Measurements from ENCODE around the gene OTOF. TPM values are rescaled to one million over a fixed set of nuclear protein-coding genes. Genes with fewer than 3 reads are reported as not detected.

OTOF gene
- total and polyA plus RNA-seq, 2 experiments from 2014 or later, result 0.10 to 0.33 TPM

- 88% methylated on average over 7 of the region's 7 CpGs for WGBS (ENCODE audit: low lambda C conversion rate, missing lambda C conversion rate)
- no peak overlapping the region for H3K4me3 ChIP-seq
- H3K4me1 ChIP-seq (ENCODE audit: insufficient read depth), result no peaks in the 10 kb centered on the region
- DNase-seq (ENCODE audit: low spot score), result no peak
- no peaks in the 10 kb centered on the region for H4K20me1 ChIP-seq (ENCODE audit: insufficient read depth, poor library complexity, severe bottlenecking)
- no peaks in the 10 kb centered on the region for H3K79me2 ChIP-seq
- H2AFZ ChIP-seq, result no peak overlapping the region
- peaks cover 6% of the 10 kb centered on the region for H3K27me3 ChIP-seq
- H3K27ac ChIP-seq, result no peak overlapping the region
- H3K9me2 ChIP-seq (replicated peaks; ENCODE audit: insufficient read depth), result no peaks in the 10 kb centered on the region
- no peak for TF ChIP-seq CTCF (IDR thresholded peaks at IDR 0.05; ENCODE audit: poor library complexity)
- no peak for TF ChIP-seq EZH2phosphoT487 (IDR thresholded peaks at IDR 0.05; ENCODE audit: low read depth, severe bottlenecking, unreplicated experiment)
- no peak for TF ChIP-seq EZH2 (IDR thresholded peaks at IDR 0.05; ENCODE audit: borderline replicate concordance)
- no peaks in the 10 kb centered on the region for H3K9me3 ChIP-seq (ENCODE audit: low read depth)
- H3K36me3 ChIP-seq (replicated peaks; ENCODE audit: insufficient read depth, low read depth), result no peaks in the 10 kb centered on the region
- no peak overlapping the region for H3K4me2 ChIP-seq
Observed at GRCh38 chr2:26522751-26523171, 44.8 kb upstream of the OTOF start.

DNA sequence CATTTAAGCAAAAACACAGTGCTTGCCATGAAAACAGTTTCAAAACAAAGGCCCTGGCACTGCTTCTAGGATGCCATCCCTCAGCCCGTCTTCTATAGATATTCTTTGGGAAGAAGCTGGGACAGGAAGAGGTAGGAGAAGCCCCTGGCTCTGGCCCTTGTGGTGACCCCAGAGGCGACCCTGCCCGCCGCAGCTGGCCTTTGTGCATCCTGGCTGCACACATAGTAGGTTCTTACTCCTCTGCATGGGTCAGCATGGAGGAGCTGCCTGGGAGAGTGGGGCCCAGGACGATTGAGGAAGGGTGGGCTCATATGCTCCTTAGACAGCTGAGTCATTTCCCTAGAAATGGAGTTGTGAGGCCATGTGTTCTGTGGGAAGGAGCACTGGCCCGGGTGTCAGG lies 44.4 kb upstream of the OTOF start:
- Histone ChIP-seq H3K4me3 (no peak overlapping the region), H3K79me2 (no peaks in the 10 kb centered on the region), H3K4me1 (ENCODE audit: insufficient read depth) (no peaks in the 10 kb centered on the region), H3K4me2 (no peak overlapping the region), H4K20me1 (ENCODE audit: insufficient read depth, poor library complexity, severe bottlenecking) (no peaks in the 10 kb centered on the region), H3K9me3 (ENCODE audit: low read depth) (no peaks in the 10 kb centered on the region), H3K36me3 (replicated peaks; ENCODE audit: insufficient read depth, low read depth) (no peaks in the 10 kb centered on the region), H3K27me3 (peaks cover 6% of the 10 kb centered on the region), H3K9me2 (replicated peaks; ENCODE audit: insufficient read depth) (no peaks in the 10 kb centered on the region), H3K27ac (no peak overlapping the region), H2AFZ (no peak overlapping the region)
- no peak for TF ChIP-seq EZH2phosphoT487 (IDR thresholded peaks at IDR 0.05; ENCODE audit: low read depth, severe bottlenecking, unreplicated experiment)
- TF ChIP-seq CTCF (IDR thresholded peaks at IDR 0.05; ENCODE audit: poor library complexity), result no peak
- no peak for TF ChIP-seq EZH2 (IDR thresholded peaks at IDR 0.05; ENCODE audit: borderline replicate concordance)
- no peak for DNase-seq (ENCODE audit: low spot score)
- 82% methylated on average over 6 of the region's 6 CpGs for WGBS (ENCODE audit: low lambda C conversion rate, missing lambda C conversion rate)

DNA sequence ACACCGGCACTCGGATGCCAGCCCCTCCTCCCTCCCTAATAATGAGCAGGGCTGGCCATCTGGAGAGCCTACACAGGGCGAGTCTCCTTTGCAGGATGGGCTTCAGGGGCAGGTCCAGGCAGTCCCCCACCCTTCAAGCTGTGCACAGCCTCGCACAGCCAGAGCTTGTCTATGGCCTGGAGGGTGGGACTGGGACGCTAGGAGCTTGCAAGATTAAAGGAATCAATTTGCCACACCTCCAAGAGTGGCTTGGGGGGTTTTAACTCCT lies 43.9 kb upstream of the OTOF start:
- no peaks in the 10 kb centered on the region for H3K36me3 ChIP-seq (replicated peaks; ENCODE audit: insufficient read depth, low read depth)
- H3K9me2 ChIP-seq (replicated peaks; ENCODE audit: insufficient read depth), result no peaks in the 10 kb centered on the region
- H3K27me3 ChIP-seq, result peaks cover 6% of the 10 kb centered on the region
- no peak overlapping the region for H2AFZ ChIP-seq
- H3K27ac ChIP-seq, result no peak overlapping the region
- no peak for DNase-seq (ENCODE audit: low spot score)
- 48% methylated on average over 5 of the region's 5 CpGs for WGBS (ENCODE audit: low lambda C conversion rate, missing lambda C conversion rate)
- H3K79me2 ChIP-seq, result no peaks in the 10 kb centered on the region
- H3K4me1 ChIP-seq (ENCODE audit: insufficient read depth), result no peaks in the 10 kb centered on the region
- no peak overlapping the region for H3K4me2 ChIP-seq
- no peak overlapping the region for H3K4me3 ChIP-seq
- TF ChIP-seq EZH2phosphoT487 (IDR thresholded peaks at IDR 0.05; ENCODE audit: low read depth, severe bottlenecking, unreplicated experiment) (no peak), CTCF (IDR thresholded peaks at IDR 0.05; ENCODE audit: poor library complexity) (no peak), EZH2 (IDR thresholded peaks at IDR 0.05; ENCODE audit: borderline replicate concordance) (no peak)
- no peaks in the 10 kb centered on the region for H4K20me1 ChIP-seq (ENCODE audit: insufficient read depth, poor library complexity, severe bottlenecking)
- H3K9me3 ChIP-seq (ENCODE audit: low read depth), result no peaks in the 10 kb centered on the region
